H1 (cell line): ENCODE data around the gene AIFM3. TPM values are rescaled to one million over a fixed set of nuclear protein-coding genes. Genes with fewer than 3 reads are reported as not detected.

ENCODE experiments used
- CTCF ChIA-PET: fragments of 300-600 bp; sonication (Branson Sonifier 250); formaldehyde crosslinking; loops from one replicate; lab custom pipeline; 2021; ENCODE audit not compliant: partially characterized antibody; lab: Charles Lee
- POLR2A ChIA-PET: fragments of 300-600 bp; sonication (Branson Sonifier 250); formaldehyde crosslinking; loops from one replicate; lab custom pipeline; 2021; ENCODE audit warnings: inconsistent platforms; ENCODE audit not compliant: partially characterized antibody; lab: Charles Lee
- DNase-seq, 2 experiments: peaks; one replicate each; pipeline versions ENCODE4 v3.0.0 to v3.0.0-alpha.2; 2010 to 2022; ENCODE audit warnings: low spot score in 2 of 2, low read depth in 1 of 2, mixed read lengths in 1 of 2
- FAIRE-seq: peaks from 2 replicates; lab custom pipeline; 2011; peaks lifted over from hg19 to GRCh38; lab: Jason Lieb, UNC
- H2AFZ ChIP-seq: 2 replicates; pipeline ENCODE4 v1.8.1; 2012; ENCODE audit warnings: low read length, inconsistent platforms
- H2AK5ac ChIP-seq: 2 replicates; pipeline ENCODE4 v1.6.1; 2013; ENCODE audit warnings: low read depth, low read length
- H2BK120ac ChIP-seq: replicated peaks from 2 replicates; pipeline ENCODE3; 2013; ENCODE audit warnings: low read depth, low read length, inconsistent platforms
- H2BK12ac ChIP-seq: 2 replicates; pipeline ENCODE4 v1.6.1; 2013; ENCODE audit warnings: low read depth, low read length
- H2BK15ac ChIP-seq: 2 replicates; pipeline ENCODE4 v1.6.1; 2013; ENCODE audit warnings: low read length
- H2BK20ac ChIP-seq: 2 replicates; pipeline ENCODE4 v1.6.1; 2013; ENCODE audit warnings: low read length
- H2BK5ac ChIP-seq: 2 replicates; pipeline ENCODE4 v1.6.1; 2013; ENCODE audit warnings: low read depth, low read length
- H3K14ac ChIP-seq: 2 replicates; pipeline ENCODE4 v1.6.1; 2013; ENCODE audit warnings: inconsistent platforms; ENCODE audit not compliant: insufficient read length
- H3K18ac ChIP-seq: 2 replicates; pipeline ENCODE4 v1.6.1; 2013; ENCODE audit warnings: low read length; ENCODE audit errors: extremely low read depth
- H3K23ac ChIP-seq: 2 replicates; pipeline ENCODE4 v1.6.1; 2013; ENCODE audit warnings: inconsistent platforms; ENCODE audit not compliant: insufficient read length
- H3K23me2 ChIP-seq: 2 replicates; pipeline ENCODE4 v1.6.1; 2013; ENCODE audit warnings: low read depth, low read length
- H3K27ac ChIP-seq: 2 replicates; pipeline ENCODE4 v1.6.1; 2011; ENCODE audit warnings: low read depth, low read length, inconsistent platforms
- H3K27me3 ChIP-seq, 4 experiments: replicated peaks in 1 of 4; 1 replicate in 1 of 4; 2 replicates in 3 of 4; pipeline versions ENCODE4 v1.6.1 to v1.8.1; 2011 to 2013; ENCODE audit warnings: low read length in 3 of 4, mild to moderate bottlenecking in 3 of 4, inconsistent platforms in 2 of 4, mixed read lengths in 2 of 4, moderate library complexity in 1 of 4; ENCODE audit not compliant: control insufficient read depth in 3 of 4, insufficient read depth in 3 of 4; ENCODE audit errors: extremely low read depth in 1 of 4
- H3K36me3 ChIP-seq, 4 experiments: 2 replicates each; pipeline versions ENCODE4 v1.6.1 to v1.8.1; 2011 to 2013; ENCODE audit warnings: mild to moderate bottlenecking in 4 of 4, low read length in 3 of 4, moderate library complexity in 2 of 4, control low read depth in 1 of 4, inconsistent platforms in 1 of 4; ENCODE audit not compliant: insufficient read depth in 4 of 4, control insufficient read depth in 2 of 4
- H3K4ac ChIP-seq: replicated peaks from 2 replicates; pipeline ENCODE3; 2013; ENCODE audit warnings: low read length, low read depth, mixed read lengths, inconsistent platforms; ENCODE audit not compliant: insufficient read length
- H3K4me1 ChIP-seq, 4 experiments: replicated peaks in 1 of 4; 1 replicate in 1 of 4; 2 replicates in 3 of 4; pipeline versions ENCODE4 v1.6.1 to v1.8.1; 2011 to 2013; ENCODE audit warnings: low read length in 3 of 4, inconsistent platforms in 2 of 4, mixed read lengths in 1 of 4; ENCODE audit not compliant: insufficient read depth in 4 of 4, control insufficient read depth in 3 of 4
- H3K4me2 ChIP-seq, 2 experiments: 2 replicates each; pipeline versions ENCODE4 v1.6.1 to v1.8.1; 2011 to 2013; ENCODE audit warnings: low read depth in 2 of 2, low read length in 2 of 2, control low read depth in 1 of 2, inconsistent platforms in 1 of 2, mild to moderate bottlenecking in 1 of 2; ENCODE audit not compliant: insufficient read depth in 1 of 2
- H3K4me3 ChIP-seq, 4 experiments: fragments of 200-600, 300-600 bp in 1 of 4; sonication (generic), shearing (Covaris generic), sonication (Bioruptor Twin) in 1 of 4; 2 replicates each; pipeline versions ENCODE4 v1.5.1 to v1.8.1; 2011 to 2016; ENCODE audit warnings: low read length in 4 of 4, low read depth in 3 of 4, control low read depth in 2 of 4, inconsistent platforms in 2 of 4, mild to moderate bottlenecking in 2 of 4, mixed read lengths in 1 of 4, moderate library complexity in 1 of 4; ENCODE audit not compliant: insufficient read depth in 2 of 4; ENCODE audit errors: extremely low read depth in 1 of 4
- H3K56ac ChIP-seq: replicated peaks from 2 replicates; pipeline ENCODE3; 2013; ENCODE audit warnings: low read depth, mild to moderate bottlenecking, mixed read lengths, low read length, inconsistent platforms; ENCODE audit not compliant: insufficient read length
- H3K79me1 ChIP-seq: 2 replicates; pipeline ENCODE4 v1.6.1; 2013; ENCODE audit warnings: low read depth, low read length, control low read depth
- H3K79me2 ChIP-seq, 2 experiments: 2 replicates each; pipeline versions ENCODE4 v1.6.1 to v1.8.1; 2012 to 2013; ENCODE audit warnings: low read length in 2 of 2, mild to moderate bottlenecking in 2 of 2, inconsistent platforms in 1 of 2; ENCODE audit not compliant: insufficient read depth in 2 of 2, control insufficient read depth in 1 of 2
- H3K9ac ChIP-seq, 4 experiments: replicated peaks in 1 of 4; 1 replicate in 1 of 4; 2 replicates in 3 of 4; pipeline versions ENCODE4 v1.6.1 to v1.8.1; 2011 to 2013; ENCODE audit warnings: low read depth in 3 of 4, low read length in 3 of 4, control low read depth in 2 of 4, mild to moderate bottlenecking in 2 of 4, moderate library complexity in 2 of 4, inconsistent platforms in 1 of 4; ENCODE audit errors: extremely low read depth in 1 of 4
- H3K9me3 ChIP-seq, 2 experiments: 2 replicates each; pipeline versions ENCODE4 v1.6.1 to v1.8.1; 2012 to 2013; ENCODE audit warnings: mild to moderate bottlenecking in 2 of 2, moderate library complexity in 2 of 2, control low read depth in 1 of 2, inconsistent platforms in 1 of 2, low read depth in 1 of 2, low read length in 1 of 2, mixed read lengths in 1 of 2; ENCODE audit not compliant: insufficient read depth in 2 of 2
- H4K20me1 ChIP-seq, 2 experiments: replicated peaks in 1 of 2; 2 replicates each; pipeline versions ENCODE3 to v1.8.1; 2011 to 2013; ENCODE audit warnings: inconsistent platforms in 2 of 2, low read length in 2 of 2, mild to moderate bottlenecking in 1 of 2; ENCODE audit not compliant: insufficient read depth in 2 of 2, control insufficient read depth in 1 of 2
- H4K5ac ChIP-seq: 2 replicates; pipeline ENCODE4 v1.6.1; 2013; ENCODE audit warnings: low read length, low read depth, mixed read lengths, inconsistent platforms; ENCODE audit not compliant: insufficient read length
- H4K8ac ChIP-seq: 2 replicates; pipeline ENCODE4 v1.8.0; 2013; ENCODE audit warnings: mild to moderate bottlenecking, moderate library complexity, low read length, inconsistent platforms; ENCODE audit not compliant: insufficient read depth; ENCODE audit errors: extremely low read depth
- H4K91ac ChIP-seq: replicated peaks from 2 replicates; pipeline ENCODE3; 2013; ENCODE audit warnings: low read length, mixed read lengths, inconsistent platforms; ENCODE audit not compliant: insufficient read length
- ASH2L ChIP-seq: fragments of 200-600, 300-600 bp; sonication (generic); IDR thresholded peaks from one replicate; pipeline ENCODE4 v1.7.1; 2017; ENCODE audit warnings: low read length
- KDM1A ChIP-seq: fragments of 200-600, 300-600 bp; sonication (generic); IDR thresholded peaks from 2 replicates; pipeline ENCODE4 v1.7.1; 2016; ENCODE audit warnings: mild to moderate bottlenecking, low read length, borderline replicate concordance
- PHF8 ChIP-seq: fragments of 200-600 bp; sonication (generic); conservative IDR thresholded peaks from 2 replicates; pipeline ENCODE4 v1.7.1; 2012; ENCODE audit warnings: low read depth, mild to moderate bottlenecking, inconsistent platforms, low read length, moderate library complexity
- TBP ChIP-seq: IDR thresholded peaks from 2 replicates; pipeline ENCODE4 v1.6.1; 2011; ENCODE audit warnings: low read depth, low read length, improper control_type of control experiment
- WGBS, 2 experiments: shearing (Covaris generic) in 1 of 2; methylation state at CpG; one replicate each; pipeline versions ENCODE4 v1.1.6 to v1.1.7; 2013 to 2015; ENCODE audit warnings: low lambda C conversion rate in 2 of 2, mixed read lengths in 2 of 2, inconsistent platforms in 1 of 2, low coverage in 1 of 2, missing lambda C conversion rate in 1 of 2; ENCODE audit not compliant: insufficient replicate concordance in 2 of 2, insufficient coverage in 1 of 2, insufficient read length in 1 of 2; ENCODE audit errors: extremely low coverage in 1 of 2, missing lambda C conversion rate in 1 of 2; 5-methylcytosine and 5-hydroxymethylcytosine counted together
- polyA plus RNA-seq, 7 experiments: library from polyadenylated mRNA; depleted of rRNA in 3 of 7; stranded (reverse) in 5 of 7; unstranded in 2 of 7; fragments of >200 nt in 5 of 7; fragments of 200-250 nt in 2 of 7; gene quantifications; 1 replicate in 5 of 7; 2 replicates in 1 of 7; 4 replicates in 1 of 7; pipeline versions ENCODE4 v1.2.1 to v1.2.3, GENCODE V29; 2011 to 2013; ENCODE audit warnings: missing spikeins in 2 of 7, mixed read lengths in 2 of 7
- total RNA-seq: library from RNA; stranded (reverse); fragmentation: NEBNext Ultra II Directional; extraction: Animal tissue kit (Norgen Biotek cat#: 25700); gene quantifications from 2 replicates; pipeline ENCODE4 v1.2.1, GENCODE V29; 2021
- TF ChIP-seq, protein P1 (sequence below): IDR thresholded peaks from 2 replicates; pipeline ENCODE4 v1.6.1; 2012; ENCODE audit warnings: low read length, inconsistent platforms

Gene AIFM3
- total and polyA plus RNA-seq, 2 of the 8 experiments (the other 6 are each of a cell fraction or from before 2014, with no cell fraction given), result 0.86 to 1.4 TPM

DNA sequence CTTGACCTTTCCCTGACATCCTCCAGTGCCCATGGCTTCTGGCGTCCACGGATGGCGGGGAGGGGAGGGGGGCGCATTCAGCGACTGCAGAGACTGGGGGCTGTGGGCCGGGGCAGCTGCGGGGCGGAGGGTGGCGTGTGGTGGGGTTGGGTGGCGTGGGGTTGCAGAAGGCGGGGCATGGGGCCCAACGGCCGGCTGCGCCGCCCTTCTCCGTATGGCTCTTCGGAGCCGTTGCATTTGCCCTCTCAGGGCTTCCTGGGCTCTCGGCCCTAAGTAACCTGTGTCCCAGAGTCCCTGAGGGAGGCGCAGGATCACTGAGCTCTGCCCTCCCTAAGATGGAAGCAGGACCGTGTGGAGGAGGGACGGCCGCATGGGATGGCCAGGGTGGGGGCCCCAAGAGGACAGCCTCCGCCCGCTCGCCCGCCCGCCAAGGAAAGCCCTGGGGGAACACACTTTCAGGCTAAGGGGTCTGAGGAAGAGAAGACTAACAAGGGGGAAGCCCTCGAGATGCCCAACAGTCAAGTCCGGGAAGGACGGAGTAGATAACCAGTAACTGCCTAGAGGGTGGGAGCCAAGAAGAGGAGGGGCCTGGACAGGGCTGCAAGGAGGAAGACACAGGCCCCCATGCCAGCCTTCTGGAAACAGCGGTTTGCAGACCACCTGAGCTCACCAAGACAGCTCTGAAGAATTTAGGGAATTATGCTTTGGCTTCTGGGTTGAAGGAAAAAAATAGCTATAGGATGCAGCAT is 9.2 kb upstream of the AIFM3 start:
- CTCF ChIA-PET, result interaction anchor here (0.6 to 13.5 kb wide), 12 partner anchors 9 to 153 kb away, joined by 3 to 115 read pairs (median 4); partner anchors contain the start of gene AIFM3
- Histone ChIP-seq H2BK15ac (no peak overlapping the region), H3K4me2 (peak overlapping the region; percentile 88 to 95), H3K9me3 (no peaks in the 10 kb centered on the region), H3K27ac (no peak overlapping the region), H2BK20ac (no peak overlapping the region), H2AK5ac (no peak overlapping the region), H4K20me1 (peaks cover 4 to 10% of the 10 kb centered on the region in 2 experiments), H3K4me1 (peaks cover 0 to 9% (median 5%) of the 10 kb centered on the region in 4 experiments; a peak in 6 of 7 replicates), H3K23me2 (peaks cover 12% of the 10 kb centered on the region), H2BK5ac (peak overlapping the region; percentile 66; the same call in 1 of the 2 replicates), H2AFZ (peak overlapping the region; percentile 43; the same call in 1 of the 2 replicates), H4K5ac (no peak overlapping the region), H3K23ac (no peak overlapping the region), H3K27me3 (peaks cover 0 to 12% (median 8%) of the 10 kb centered on the region in 4 experiments; a peak in 5 of 7 replicates), H3K79me1 (peaks cover 5% of the 10 kb centered on the region; the same call in 1 of the 2 replicates), H3K4ac (no peak overlapping the region), H3K14ac (no peak overlapping the region), H3K4me3 (peak overlapping the region; percentile 68 to 79 (median 74)), H3K18ac (peak overlapping the region; percentile 24; the same call in 1 of the 2 replicates), H3K79me2 (no peaks in the 10 kb centered on the region), H3K9ac (no peak overlapping the region; a peak in 2 of 7 replicates), H4K91ac (no peak overlapping the region), H4K8ac (no peak overlapping the region), H2BK12ac (peak overlapping the region; percentile 87; the same call in 1 of the 2 replicates), H3K56ac (no peak overlapping the region), H3K36me3 (peaks cover 0 to 9% (median 2%) of the 10 kb centered on the region in 4 experiments; a peak in 6 of 8 replicates), H2BK120ac (no peak overlapping the region)
- POLR2A ChIA-PET, result interaction anchor here (1.2 to 2.2 kb wide), 7 partner anchors 10 to 216 kb away, joined by 4 to 7 read pairs (median 5); partner anchors contain the start of genes AIFM3, CRKL and LZTR1
- peak in 1 of 2 experiments; percentile 70 for DNase-seq
- WGBS, 2 experiments, result 11% methylated on average over 16 of the region's 32 CpGs; no CpG with 5 or more reads in 1 of the 2 experiments
- no peak for FAIRE-seq
- TF ChIP-seq PHF8 (0 out of 2 replicates have a peak, but pooled peaks have one; percentile 25), KDM1A (no peak), ASH2L (peak; percentile 21), TBP (0 out of 2 replicates have a peak, but pooled peaks have one; percentile 29)
- TF ChIP-seq, protein P1, sequence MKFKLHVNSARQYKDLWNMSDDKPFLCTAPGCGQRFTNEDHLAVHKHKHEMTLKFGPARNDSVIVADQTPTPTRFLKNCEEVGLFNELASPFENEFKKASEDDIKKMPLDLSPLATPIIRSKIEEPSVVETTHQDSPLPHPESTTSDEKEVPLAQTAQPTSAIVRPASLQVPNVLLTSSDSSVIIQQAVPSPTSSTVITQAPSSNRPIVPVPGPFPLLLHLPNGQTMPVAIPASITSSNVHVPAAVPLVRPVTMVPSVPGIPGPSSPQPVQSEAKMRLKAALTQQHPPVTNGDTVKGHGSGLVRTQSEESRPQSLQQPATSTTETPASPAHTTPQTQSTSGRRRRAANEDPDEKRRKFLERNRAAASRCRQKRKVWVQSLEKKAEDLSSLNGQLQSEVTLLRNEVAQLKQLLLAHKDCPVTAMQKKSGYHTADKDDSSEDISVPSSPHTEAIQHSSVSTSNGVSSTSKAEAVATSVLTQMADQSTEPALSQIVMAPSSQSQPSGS, result no peak
